Left renal pelvis (tissue), 4 donors: ENCODE measurements around the gene RNU6-9. TPM values are rescaled to one million over a fixed set of nuclear protein-coding genes. Genes with fewer than 3 reads are reported as not detected.

Source experiments
- DNase-seq, 4 donors: peaks; one replicate each; pipeline ENCODE4 v3.0.0-alpha.2; 2013; ENCODE audit warnings: low read depth in 4 of 4, low spot score in 3 of 4
- polyA plus RNA-seq, 4 donors: library from polyadenylated mRNA; unstranded; fragments of 120-200 nt; gene quantifications; one replicate each; pipeline ENCODE4 v1.2.1, GENCODE V29; 2013; ENCODE audit not compliant: insufficient read length in 4 of 4

Gene RNU6-9
- polyA plus RNA-seq, 4 donors, result not detected

GRCh38 chr19:861141-861755 lies 32.0 kb upstream of the RNU6-9 start:
- DNase-seq, result no peak

- no peak for DNase-seq
Observed at GRCh38 chr19:861756-862580, 31.3 kb upstream of the RNU6-9 start.

GRCh38 chr19:862581-863314 lies 30.5 kb upstream of the RNU6-9 start:
- DNase-seq, result no peak

GRCh38 chr19:863315-863620 lies 30.0 kb upstream of the RNU6-9 start:
- DNase-seq, result no peak

GRCh38 chr19:866769-867300 lies 26.4 kb upstream of the RNU6-9 start:
- DNase-seq, result no peak

- no peak for DNase-seq
Observed at GRCh38 chr19:867301-867793, 25.9 kb upstream of the RNU6-9 start.

GRCh38 chr19:867855-868457 lies 25.3 kb upstream of the RNU6-9 start:
- no peak for DNase-seq

- no peak for DNase-seq
Observed at GRCh38 chr19:868458-869244, 24.6 kb upstream of the RNU6-9 start.

- no peak for DNase-seq
Observed at GRCh38 chr19:869245-870177, 23.8 kb upstream of the RNU6-9 start.

GRCh38 chr19:870314-870713 lies 23.0 kb upstream of the RNU6-9 start:
- no peak for DNase-seq

GRCh38 chr19:870963-871401 lies 22.3 kb upstream of the RNU6-9 start:
- DNase-seq, result no peak

GRCh38 chr19:871446-872265 lies 21.6 kb upstream of the RNU6-9 start:
- DNase-seq, result no peak

- DNase-seq, result no peak
Observed at GRCh38 chr19:872266-872951, 20.9 kb upstream of the RNU6-9 start.

- DNase-seq, result no peak
Observed at GRCh38 chr19:873084-873483, 20.2 kb upstream of the RNU6-9 start.

GRCh38 chr19:873561-874041 lies 19.7 kb upstream of the RNU6-9 start:
- no peak for DNase-seq

- DNase-seq, result no peak
Observed at GRCh38 chr19:875265-875879, 17.9 kb upstream of the RNU6-9 start.

- no peak for DNase-seq
Observed at GRCh38 chr19:876089-876488, 17.2 kb upstream of the RNU6-9 start.
